ENCODE measurements around the gene INPP5A.
"Not testable (repeated sequence)": the region's sequence is repeated elsewhere in the genome, so short reads cannot be mapped to it uniquely, and the experiment has no call there.

INPP5A gene

DNA sequence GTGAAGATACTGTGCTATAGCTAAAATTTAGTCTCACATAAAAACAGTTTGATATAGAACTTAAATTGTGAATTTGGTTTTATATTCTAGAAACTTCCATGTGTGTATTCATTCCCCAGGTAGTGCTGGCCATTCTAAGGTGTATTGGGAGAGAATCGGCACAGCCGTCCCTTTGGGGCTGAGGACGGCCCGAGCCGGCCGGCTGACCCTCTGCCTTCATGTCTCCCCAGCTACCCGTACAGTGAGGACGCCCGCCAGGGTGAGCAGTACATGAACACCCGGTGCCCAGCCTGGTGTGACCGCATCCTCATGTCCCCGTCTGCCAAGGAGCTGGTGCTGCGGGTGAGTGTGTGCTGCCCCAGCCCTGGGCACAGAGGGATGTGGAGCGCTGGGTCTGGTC is 239.9 kb downstream of the INPP5A start:
- DNase-seq, result no peak

DNA sequence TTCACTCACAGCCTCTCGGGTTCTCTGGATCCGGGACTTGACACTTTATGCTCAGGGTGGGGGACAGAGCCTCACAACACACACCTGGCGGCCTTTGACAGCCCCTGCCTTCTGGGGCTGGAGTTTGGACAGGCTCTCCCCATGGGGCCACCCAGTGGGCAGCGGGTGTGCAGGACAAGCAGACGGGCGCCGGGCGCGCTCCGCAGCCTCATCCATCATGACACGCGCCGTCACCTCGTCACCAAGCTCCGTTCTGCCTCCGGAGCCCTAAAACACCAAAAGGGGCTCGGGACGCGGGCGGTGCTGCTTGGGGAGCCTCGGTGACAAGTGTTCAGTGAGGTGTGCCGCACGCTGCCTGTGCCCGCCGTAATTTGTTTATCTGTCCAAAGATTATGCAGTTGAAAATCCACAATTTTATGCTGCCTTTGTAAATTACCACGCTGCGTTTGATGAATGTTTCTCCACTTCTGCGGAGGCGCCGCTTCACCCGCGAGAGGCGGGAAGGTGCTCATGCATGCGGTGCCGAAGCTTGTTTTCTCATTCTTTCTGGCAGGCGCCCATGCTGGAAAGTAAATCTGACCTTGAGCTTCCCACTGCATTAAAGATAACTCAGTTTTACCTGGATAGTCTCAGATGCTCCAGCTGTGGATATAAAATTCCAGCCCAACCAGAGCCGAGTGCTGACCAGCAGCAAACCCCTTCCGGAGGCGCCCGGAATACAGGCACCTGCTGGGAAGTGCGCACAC is 242.1 kb downstream of the INPP5A start:
- DNase-seq, result no peak

DNA sequence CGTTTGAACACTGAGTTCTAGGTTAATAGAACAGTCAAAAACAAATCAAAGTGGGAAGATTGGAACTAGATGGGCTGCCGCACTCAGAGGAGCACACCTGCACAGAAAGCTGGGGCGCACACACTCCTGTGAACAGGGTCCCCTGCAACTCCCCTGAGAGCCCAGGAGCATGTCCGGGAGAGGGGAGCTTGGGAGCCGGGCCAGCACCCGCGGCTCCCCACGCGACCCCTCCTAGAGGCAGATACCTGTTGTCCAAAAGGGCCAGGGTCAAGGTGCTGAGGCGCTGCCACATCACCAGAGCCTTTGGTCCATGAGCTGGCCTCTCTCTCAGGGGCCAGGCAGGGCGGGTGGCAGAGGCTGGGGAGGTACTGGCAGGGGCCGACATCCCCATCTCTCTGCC is 242.8 kb downstream of the INPP5A start:
- DNase-seq, result no peak

DNA sequence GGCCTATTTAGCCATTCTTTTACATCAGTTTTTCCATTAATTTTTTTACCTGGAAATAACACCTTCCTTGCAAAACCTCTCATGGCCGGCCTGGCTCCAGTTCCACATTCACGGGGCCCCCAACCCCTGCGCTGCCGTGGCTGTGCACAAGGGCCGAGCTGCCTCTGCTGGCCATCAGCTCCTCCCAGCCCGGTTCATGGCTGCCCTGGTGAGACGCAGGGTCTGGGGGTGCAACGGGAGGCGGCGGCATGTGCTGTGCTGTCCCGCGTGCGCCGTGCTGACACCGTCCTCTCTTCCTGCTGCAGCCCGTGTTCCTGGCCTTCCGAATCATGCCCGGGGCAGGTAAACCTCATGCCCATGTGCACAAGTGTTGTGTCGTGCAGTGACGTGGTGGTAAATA is 244.0 kb downstream of the INPP5A start:
- no peak for DNase-seq

DNA sequence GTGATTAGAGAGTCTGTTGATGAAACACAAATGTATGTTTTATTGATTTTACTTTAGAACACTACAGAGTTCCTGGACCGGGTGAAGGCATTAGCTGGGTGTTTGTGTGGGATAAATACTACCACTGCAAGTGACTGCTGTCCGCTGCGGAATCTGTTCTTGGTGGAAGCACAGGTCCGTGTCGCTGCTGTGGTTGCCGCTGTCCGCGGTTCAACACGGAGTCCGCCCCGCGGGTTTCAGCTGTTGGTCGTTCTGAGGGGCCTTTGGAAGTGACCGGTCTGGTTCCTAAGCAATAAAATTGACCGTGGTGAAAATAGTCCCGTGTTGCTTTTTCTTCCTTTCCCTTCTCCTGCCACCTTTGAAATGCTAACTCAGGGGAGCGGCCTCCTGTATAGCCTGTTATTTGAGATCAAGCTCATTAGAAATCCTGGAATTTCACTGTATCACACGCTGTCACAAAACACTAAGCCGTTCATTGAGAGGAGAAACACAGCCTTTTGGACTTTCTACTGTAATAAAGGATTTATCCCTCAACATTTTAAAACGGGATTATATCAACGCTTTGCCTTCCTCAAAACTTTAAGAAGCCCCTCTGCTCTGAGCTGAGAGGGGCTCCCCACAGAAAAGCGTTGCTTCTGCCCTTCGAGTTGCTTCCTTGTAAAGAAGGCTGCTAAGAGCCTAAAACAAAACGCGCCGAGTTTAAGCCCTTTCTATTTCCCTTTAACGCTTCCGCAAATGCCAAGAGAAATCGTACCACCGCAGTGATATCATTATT is 245.8 kb downstream of the INPP5A start:
- DNase-seq, result no peak

DNA sequence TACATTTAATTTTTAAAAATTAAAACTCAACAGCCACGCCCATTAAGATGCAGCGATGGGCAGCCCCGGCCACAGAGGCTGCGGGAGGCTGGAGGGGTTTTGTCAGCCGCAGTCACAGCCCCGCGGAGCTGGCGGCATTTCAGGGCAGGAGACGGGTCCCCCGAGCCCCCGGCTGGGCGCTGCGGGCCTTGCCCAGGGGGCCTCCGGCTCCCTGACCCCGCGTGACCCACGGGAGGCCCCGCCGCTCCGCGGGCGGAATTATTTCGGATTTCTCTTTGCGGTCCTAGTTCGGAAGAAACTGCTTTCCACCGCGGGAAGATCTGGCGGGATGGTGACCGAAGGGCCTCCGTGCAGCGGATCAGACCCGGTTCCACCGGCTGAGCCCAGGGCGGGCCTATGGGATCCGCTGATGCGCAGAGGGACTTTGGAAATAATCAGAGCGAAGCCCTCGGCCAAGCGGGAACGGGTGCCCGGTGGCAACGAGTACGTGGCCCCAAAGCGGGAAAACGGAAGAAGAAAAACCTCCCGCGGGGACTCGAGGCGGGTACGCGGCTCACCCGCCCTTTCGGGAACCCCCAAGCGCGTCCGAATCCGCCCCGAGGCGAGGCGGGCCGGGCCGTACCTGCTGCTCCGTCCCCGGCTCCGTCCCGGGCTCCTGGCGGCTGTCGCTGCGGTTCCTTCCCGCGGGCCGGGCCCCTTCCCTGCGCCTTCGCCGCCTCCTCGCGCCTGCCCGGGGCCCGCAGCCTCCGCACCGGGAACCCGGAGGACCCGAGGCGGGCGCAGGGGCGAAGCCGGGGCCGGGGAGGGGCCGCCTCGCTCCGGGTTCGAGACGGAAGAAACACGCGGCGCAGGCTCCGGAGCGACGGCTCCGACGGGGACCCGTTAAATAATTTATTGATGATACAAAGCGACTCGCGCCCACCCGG is 246.6 kb downstream of the INPP5A start:
- DNase-seq, result no peak

DNA sequence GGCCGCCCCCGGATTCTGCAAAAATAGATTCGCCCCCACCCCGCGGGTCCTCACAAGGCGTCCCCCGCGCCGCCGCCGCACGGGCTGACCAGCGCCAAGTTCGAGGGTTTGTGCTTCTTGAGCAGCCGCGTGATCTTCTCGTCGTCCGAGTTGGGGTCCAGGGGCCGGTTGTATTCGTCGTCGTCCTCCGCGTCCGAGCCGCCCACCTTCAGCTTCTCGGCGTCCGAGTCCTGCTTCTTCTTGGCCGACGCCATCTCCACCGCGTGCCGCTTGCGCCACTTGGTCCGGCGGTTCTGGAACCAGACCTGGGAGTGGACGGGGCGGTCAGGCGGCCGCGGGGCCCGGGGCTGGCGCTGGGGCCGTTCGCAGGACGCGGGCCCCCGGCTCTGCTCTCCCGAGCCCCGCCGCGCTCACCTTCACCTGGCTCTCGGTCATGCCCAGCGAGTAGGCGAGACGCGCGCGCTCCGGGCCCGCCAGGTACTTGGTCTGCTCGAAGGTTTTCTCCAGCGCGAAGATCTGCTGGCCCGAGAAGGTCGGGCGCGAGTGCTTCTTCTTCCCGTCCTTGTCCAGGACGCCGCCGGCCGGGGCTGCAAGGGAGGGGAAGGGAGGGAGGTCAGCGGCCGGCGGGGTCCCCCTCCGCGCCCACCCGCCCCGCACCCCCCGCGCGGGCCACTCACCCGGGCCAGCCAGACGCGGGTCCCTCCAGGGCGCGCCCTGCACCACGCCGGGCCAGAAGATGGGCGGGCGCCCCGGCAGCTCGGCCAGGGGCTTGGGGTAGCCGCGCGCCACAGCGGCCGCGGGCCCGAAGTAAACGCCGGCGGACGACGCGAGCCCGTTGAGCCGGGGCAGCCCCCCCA is 247.5 kb downstream of the INPP5A start:
- DNase-seq, result no peak

DNA sequence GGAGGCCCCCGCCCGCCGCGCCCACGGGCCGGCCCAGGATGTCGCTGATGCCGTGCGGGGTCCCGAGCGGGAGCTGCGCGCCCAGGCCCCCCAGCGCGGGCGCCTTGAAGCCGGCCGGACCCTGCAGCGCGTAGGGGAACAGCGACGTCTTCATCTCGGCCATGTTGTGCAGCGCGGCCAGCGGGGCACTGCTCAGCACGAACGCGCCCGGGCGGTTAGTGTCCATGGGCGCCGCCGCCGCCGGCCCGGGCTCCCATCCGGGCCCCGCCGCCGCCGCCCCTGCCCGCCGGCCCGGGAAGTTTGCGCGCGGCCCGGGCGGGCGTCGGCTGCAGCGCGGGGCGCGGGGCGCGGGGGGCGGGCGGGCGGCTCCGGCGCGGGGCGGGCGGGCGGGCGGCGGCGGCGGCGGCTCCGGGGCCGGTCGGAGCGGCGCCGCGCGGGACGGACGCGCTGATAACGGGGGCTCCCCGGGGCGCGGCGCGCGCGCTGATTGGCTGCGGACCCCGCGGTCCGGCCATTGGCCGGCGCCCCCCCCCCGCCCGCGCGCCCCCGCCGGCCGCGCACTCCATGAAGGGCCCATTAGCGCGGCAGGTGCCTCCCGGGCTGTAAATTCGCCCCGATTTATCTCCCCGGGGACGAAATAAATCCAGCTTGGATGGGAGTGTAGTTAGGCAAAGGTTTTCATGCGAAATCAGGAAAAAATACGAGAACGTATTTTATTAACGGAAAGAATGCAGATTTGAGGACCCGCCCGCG is 248.3 kb downstream of the INPP5A start, which contains the start of gene NKX6-2:
NKX6-2 (minus strand) TSS at position 425 of the 753 bp plus-strand sequence; CDS start at position 226, 199 bp downstream.
- DNase-seq, result no peak

DNA sequence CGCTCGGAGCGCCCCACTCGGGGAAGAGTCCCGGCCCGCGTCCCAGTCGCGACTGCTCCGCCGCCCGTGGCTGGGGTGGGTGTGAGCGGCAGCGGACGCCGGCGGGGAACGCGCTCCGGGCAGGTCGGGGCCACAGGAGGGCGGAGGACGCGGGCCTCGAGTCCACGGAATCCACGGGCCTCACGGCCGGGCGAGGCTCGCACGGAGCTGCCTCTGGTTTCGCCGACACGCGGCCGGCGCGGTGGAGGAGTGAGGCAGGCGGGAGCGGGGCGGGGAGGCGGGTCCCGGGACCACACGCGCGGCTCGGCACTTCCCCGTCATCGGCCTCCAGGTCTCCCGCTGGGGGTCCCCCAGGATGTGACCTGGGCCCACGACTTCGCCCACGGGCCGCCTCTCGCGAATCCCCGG is 248.9 kb downstream of the INPP5A start:
- no peak for DNase-seq

DNA sequence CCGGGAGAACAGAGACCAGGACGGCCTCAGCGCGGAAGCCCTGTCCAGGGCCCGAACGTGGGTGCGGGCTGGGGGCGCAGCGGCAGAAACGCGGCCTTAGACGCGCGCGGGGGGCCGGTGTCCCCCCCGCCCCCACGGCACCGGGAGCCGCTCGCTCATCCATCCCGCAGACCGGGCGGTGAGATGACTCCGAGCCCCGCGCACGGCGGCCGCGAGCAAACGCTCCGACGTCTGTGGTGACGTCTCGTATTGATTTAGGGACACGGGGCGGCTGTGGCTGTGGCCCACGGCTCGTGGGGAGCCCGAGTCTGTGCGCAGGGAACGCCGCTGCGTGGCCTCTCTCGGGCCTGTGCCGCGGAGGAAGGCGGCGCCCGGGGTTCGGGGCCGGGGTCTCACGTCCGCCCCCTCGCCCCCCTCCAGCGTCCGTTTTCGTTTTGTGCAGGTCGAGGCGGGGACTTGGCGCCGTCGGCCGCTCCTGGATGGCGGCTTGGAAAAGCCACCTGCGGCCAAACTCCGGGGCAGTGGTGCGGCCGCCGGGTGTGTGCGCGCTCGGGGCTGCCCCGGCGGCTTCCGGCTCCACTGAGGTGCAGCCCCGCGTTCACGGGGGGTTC is 249.4 kb downstream of the INPP5A start:
- no peak for DNase-seq

DNA sequence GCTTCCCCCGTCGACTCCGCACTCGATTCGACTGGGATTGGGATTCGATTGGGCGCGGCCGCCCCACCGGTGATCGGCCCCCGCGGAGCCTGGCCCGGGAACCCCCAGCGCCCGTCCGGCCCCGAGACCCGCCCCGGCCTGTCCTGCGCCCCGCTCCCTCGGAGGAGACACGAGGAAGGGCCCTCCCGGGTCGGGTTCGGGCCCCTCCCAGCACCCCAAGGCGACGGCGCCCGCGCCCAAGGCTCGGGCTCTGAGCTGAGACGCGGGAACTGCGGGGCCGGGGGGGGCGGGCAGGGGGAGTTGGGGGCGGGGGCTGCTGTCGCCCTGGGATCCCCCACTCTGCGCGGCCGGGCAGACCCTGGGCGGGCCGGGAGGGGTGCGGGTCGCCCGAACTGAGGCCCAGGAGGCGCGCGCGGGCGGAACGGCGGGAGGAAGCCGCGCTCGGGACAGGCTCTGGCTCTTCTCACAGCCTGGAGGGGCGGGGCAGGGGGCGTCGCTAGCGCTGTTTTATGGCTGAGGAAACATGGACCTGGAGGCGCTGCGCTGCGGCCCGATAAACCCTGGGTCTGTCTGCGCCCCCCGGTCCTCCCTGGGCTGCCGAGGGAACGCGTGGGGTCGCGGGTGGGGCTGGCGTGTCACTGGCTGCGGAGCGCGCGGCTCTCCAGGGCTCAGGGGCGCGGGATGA is 250.1 kb downstream of the INPP5A start:
- DNase-seq, result no peak

DNA sequence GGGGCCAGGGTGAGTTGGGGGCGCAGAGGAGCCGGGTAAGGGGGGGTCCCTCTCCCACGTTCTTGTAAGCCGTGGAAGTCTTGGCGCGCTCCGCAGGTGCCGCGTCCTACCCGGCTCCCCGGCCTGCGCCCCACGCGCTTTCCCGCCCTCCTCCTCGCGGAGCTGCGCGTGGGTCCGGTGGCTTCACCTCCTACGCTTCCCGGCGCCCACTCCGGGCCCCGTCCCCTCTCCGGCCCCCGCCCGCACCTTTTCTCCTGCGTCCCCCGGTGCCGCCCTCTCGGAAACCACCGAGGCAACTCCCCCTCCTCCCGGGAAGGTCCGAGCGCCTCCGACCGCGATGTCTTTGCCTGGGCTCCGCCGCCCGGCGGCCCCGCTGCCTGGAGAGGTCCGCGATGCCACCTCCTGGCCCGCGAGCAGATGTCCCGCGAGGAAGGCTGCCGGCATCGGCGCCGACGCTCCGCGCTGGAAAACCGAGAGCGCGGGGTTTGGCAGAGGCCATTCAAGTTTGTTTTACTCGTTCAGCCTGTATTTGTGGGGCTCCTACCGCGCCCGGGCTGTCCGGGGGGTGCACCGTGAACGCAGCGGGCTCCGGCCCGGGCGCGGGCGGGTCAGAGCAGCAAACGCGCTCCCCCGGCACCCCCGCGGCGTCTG is 250.7 kb downstream of the INPP5A start:
- no peak for DNase-seq

DNA sequence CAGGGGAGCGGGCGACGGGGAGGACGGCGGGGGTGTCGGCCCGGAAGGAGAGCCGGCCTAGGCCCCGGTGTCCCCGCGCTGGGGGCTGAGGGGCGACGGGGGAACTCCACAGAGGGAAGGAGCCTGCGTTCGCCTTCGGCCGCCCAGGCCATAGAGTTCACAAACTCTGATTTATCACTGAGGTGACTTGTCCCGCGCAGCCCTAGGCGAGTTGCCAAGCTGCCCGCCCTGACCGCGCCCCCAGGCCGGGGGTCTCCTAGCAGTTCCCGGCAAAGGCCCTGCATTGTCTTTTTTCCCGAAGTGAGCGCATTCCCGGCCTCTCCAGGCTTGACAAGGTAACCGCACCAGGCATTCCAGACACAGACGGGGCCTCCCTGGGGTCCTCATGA is 251.2 kb downstream of the INPP5A start:
- DNase-seq, result no peak

DNA sequence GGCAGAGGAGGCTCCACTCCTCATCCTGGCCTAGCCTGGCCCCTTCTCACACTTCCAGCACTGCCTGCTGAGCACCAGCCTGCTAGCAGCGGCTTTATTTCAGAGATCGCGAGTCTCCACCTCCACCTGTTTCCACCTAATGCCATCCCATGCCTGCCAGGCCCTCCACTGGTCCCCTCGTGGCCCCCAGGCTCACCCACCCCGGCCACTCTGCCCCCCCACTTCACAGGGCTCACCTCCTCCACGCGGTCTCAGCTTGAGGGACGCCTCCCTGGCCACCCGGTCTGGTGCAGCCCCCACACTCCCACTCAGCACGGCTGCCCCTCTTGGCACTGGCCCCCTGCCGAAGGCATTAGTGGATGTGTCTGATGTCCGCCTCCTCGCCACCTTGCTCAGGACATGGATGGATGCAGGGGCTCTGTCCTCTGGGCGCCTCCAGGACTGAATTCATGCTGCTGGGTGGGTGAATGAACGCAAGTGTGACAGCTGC is 252.1 kb downstream of the INPP5A start:
- DNase-seq, result no peak

DNA sequence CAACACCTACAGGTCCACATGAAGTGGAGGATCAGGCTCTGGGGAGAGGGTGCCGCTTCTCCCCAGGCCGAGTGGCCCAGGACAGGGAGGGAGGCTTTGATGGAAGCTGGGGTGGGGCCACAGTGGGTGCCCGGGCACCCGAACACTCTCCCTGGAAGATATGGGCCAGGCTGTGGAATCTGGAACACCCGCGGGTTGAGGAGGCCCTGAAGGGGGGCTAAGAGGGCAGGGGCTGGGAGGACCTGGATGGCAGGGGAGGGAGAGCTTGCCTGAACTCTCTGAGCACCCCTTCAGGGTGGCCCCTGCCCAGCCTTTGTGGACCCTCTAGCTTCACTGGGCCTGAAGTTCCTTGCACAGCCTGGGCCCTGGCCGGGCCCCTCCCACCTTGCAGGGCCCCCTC is 252.9 kb downstream of the INPP5A start:
- DNase-seq, result no peak

DNA sequence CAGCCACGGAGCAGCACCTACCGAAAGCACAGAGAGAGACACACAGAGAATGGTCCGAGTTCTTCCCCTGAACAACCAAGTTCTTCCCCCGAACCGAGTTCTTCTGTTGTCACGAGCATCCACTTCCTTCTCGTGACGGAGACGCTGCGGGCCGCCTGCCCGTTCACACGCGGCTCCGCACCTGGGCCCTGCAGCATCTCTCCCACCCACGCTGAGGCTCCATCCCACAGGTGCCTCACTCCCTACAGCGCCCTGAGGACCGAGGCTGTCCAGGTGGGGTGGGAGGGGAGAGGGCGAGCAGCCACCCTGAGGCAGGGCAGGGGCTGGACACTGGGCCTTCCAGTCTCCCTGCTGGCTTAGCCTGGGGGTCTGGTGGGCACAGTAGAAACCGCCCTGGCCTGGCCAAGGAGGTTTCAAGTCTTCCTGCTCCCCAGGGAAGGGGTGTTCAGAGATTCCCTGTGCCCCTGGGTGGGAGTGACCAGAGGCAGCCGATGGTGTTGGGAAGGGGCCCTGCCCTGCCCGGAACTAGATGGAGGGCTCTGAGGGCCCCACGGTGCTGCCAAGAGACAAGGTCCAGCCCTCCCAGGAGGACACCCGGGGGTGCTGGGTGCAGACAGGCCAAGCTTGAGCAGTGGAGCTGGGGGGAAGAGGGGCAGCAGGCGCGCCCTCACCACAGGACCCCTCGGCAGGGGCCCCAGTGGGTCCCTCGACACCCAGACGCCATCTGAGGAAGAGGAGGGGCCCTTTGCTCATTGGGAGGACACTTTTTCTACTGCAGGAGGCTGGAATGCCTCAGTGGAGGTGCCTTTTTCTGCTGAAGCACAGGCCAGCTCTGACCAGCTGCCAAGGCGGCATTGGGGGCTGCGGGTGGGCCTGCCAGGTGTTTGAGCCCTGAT is 253.6 kb downstream of the INPP5A start:
- DNase-seq, result no peak

DNA sequence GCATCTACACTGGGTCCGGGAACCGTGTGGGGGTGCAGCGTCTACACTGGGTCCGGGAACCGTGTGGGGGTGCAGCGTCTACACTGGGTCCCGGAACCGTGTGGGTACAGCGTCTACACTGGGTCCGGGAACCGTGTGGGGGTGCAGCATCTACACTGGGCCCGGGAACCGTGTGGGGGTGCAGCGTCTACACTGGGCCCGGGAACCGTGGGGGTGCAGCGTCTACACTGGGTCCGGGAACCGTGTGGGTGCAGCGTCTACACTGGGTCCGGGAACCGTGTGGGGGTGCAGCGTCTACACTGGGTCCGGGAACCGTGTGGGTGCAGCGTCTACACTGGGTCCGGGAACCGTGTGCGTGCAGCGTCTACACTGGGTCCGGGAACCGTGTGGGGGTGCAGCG is 254.5 kb downstream of the INPP5A start:
- not testable (repeated sequence) for DNase-seq

DNA sequence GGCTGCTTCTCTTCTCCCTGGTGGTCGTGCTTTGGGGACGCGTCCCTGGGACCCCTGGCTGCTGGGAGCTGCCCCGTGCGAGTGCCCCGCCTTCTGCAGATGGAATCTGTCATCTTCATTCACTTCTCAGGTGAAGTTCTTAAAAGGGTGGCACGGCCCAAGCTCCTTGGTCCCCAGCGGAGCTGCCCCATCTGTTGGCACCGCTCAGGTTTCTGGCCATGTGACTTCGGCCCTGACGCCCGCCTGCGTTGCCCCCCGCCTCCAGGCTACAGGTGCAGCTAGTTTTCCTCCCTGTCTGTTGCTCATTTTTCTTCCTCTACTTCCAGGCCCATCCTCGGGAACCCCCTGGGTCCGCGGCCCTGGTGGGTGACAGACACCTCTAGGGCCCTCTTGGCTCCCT is 255.2 kb downstream of the INPP5A start:
- DNase-seq, result no peak

DNA sequence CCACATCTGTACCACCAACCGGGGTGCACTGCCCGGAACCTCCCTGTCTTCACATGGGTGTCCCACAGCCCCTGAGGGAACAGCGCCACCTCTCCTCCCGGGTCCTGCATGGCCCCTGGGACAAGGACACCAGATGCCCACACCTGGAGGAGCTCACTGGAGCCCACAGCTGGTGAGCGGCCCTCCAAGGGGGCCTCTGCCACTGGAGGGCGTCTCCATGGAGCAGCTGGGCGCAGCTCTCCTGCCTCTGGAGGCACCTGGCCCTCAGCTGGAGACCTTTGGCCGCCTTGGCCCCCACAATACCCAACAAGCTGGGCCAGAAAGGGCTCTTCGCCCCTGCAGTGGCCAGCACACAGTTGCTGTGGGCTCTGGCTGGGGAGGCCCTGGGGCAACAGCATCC is 255.6 kb downstream of the INPP5A start:
- no peak for DNase-seq
